Endothelial cell of umbilical vein (primary cell): ENCODE results near the gene VRK2.

Source experiments
- EZH2 ChIP-seq: IDR thresholded peaks from 2 replicates; pipeline ENCODE4 v1.6.1; 2012; ENCODE audit warnings: borderline replicate concordance, low read depth, mild to moderate bottlenecking, moderate library complexity, low read length, inconsistent platforms; ENCODE audit not compliant: severe bottlenecking
- POLR2A ChIP-seq: IDR thresholded peaks from 2 replicates; pipeline ENCODE4 v1.6.1; 2012; ENCODE audit warnings: low read depth, mild to moderate bottlenecking, control low read depth, low read length
- TF ChIP-seq, protein P1 (sequence below), 2 donors: IDR thresholded peaks; 1 replicate in 1 of 2; 2 replicates in 1 of 2; pipeline ENCODE4 v1.5.1; 2011; ENCODE audit warnings: low read length in 2 of 2, mild to moderate bottlenecking in 2 of 2, moderate library complexity in 2 of 2, control low read depth in 1 of 2, inconsistent platforms in 1 of 2, low read depth in 1 of 2; ENCODE audit not compliant: insufficient read depth in 1 of 2; ENCODE audit errors: extremely low read depth in 1 of 2

GRCh38 chr2:58197894-58198293 lies 151.3 kb downstream of the VRK2 start:
- TF ChIP-seq, protein P1, sequence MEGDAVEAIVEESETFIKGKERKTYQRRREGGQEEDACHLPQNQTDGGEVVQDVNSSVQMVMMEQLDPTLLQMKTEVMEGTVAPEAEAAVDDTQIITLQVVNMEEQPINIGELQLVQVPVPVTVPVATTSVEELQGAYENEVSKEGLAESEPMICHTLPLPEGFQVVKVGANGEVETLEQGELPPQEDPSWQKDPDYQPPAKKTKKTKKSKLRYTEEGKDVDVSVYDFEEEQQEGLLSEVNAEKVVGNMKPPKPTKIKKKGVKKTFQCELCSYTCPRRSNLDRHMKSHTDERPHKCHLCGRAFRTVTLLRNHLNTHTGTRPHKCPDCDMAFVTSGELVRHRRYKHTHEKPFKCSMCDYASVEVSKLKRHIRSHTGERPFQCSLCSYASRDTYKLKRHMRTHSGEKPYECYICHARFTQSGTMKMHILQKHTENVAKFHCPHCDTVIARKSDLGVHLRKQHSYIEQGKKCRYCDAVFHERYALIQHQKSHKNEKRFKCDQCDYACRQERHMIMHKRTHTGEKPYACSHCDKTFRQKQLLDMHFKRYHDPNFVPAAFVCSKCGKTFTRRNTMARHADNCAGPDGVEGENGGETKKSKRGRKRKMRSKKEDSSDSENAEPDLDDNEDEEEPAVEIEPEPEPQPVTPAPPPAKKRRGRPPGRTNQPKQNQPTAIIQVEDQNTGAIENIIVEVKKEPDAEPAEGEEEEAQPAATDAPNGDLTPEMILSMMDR (IDR thresholded peaks at IDR 0.05; ENCODE audit: extremely low read depth in 1 of 2, insufficient read depth in 1 of 2, low read depth in 1 of 2, low read length in 2 of 2), result no peak
- no peak for TF ChIP-seq POLR2A
- no peak for TF ChIP-seq EZH2
